Endodermal cell (in vitro differentiated cells): ENCODE results near the gene CUX1. TPM values are rescaled to one million over a fixed set of nuclear protein-coding genes. Genes with fewer than 3 reads are reported as not detected.

ENCODE experiments used
- DNase-seq: peaks from one replicate; pipeline ENCODE4 v3.0.0-alpha.2; 2017
- H3K27ac ChIP-seq: 2 replicates; pipeline ENCODE4 v1.5.1; 2013; ENCODE audit warnings: mild to moderate bottlenecking, low read depth, low read length, moderate library complexity
- H3K27me3 ChIP-seq: 2 replicates; pipeline ENCODE4 v1.6.1; 2013; ENCODE audit warnings: mild to moderate bottlenecking, low read length, moderate library complexity; ENCODE audit not compliant: insufficient read depth, control insufficient read depth, poor library complexity, severe bottlenecking
- H3K36me3 ChIP-seq: 2 replicates; pipeline ENCODE4 v1.7.0; 2013; ENCODE audit warnings: mild to moderate bottlenecking, low read length, moderate library complexity; ENCODE audit not compliant: control insufficient read depth, insufficient read depth
- H3K4me1 ChIP-seq: one replicate; pipeline ENCODE4 v1.7.0; 2013; ENCODE audit warnings: low read length; ENCODE audit not compliant: control insufficient read depth, insufficient read depth
- H3K4me3 ChIP-seq: 2 replicates; pipeline ENCODE4 v1.5.1; 2013; ENCODE audit warnings: mild to moderate bottlenecking, low read length, moderate library complexity
- H3K9ac ChIP-seq: 2 replicates; pipeline ENCODE4 v1.6.1; 2013; ENCODE audit warnings: mild to moderate bottlenecking, low read length, moderate library complexity; ENCODE audit not compliant: poor library complexity, severe bottlenecking; ENCODE audit errors: extremely low read depth
- H3K9me3 ChIP-seq: 2 replicates; pipeline ENCODE4 v1.6.1; 2013; ENCODE audit warnings: mild to moderate bottlenecking, low read length, moderate library complexity; ENCODE audit not compliant: control insufficient read depth
- H3K27ac Mint-ChIP-seq: 2 replicates; pipeline ENCODE4 v1.8.0; 2020; ENCODE audit warnings: mixed read lengths
- H3K27me3 Mint-ChIP-seq: 2 replicates; pipeline ENCODE4 v1.8.0; 2021; ENCODE audit warnings: mild to moderate bottlenecking, mixed read lengths; ENCODE audit not compliant: insufficient read depth
- H3K36me3 Mint-ChIP-seq: 2 replicates; pipeline ENCODE4 v1.8.0; 2020; ENCODE audit warnings: low read depth, mixed read lengths
- H3K4me1 Mint-ChIP-seq: 2 replicates; pipeline ENCODE4 v1.8.0; 2020; ENCODE audit warnings: mixed read lengths
- H3K4me3 Mint-ChIP-seq: 2 replicates; pipeline ENCODE4 v1.8.0; 2020; ENCODE audit warnings: mild to moderate bottlenecking, moderate library complexity, mixed read lengths
- H3K9me3 Mint-ChIP-seq: 2 replicates; pipeline ENCODE4 v1.8.0; 2020; ENCODE audit warnings: mild to moderate bottlenecking, mixed read lengths
- WGBS, 2 experiments: methylation state at CpG; one replicate each; pipeline versions ENCODE4 v1.1.5 to v1.1.7; 2013; ENCODE audit warnings: missing lambda C conversion rate in 2 of 2, mixed read lengths in 1 of 2; ENCODE audit not compliant: insufficient coverage in 1 of 2, insufficient read length in 1 of 2; 5-methylcytosine and 5-hydroxymethylcytosine counted together
- total RNA-seq, 2 donors: library from RNA; stranded (reverse); fragmentation: NEBNext Ultra II Directional in 1 of 2; extraction: Animal tissue kit (Norgen Biotek cat#: 25700) in 1 of 2; gene quantifications; 2 replicates in 1 of 2; 3 replicates in 1 of 2; pipeline ENCODE4 v1.2.1, GENCODE V29; 2021
- TF ChIP-seq, protein P1 (sequence below): fragments of 200-600 bp; sonication (generic); conservative IDR thresholded peaks from 2 replicates; pipeline ENCODE4 v1.5.0; 2021; ENCODE audit warnings: antibody characterized with exemption, mild to moderate bottlenecking

CUX1 gene
- total RNA-seq, 2 donors from 2014 or later = 85.1 to 108 TPM

DNA sequence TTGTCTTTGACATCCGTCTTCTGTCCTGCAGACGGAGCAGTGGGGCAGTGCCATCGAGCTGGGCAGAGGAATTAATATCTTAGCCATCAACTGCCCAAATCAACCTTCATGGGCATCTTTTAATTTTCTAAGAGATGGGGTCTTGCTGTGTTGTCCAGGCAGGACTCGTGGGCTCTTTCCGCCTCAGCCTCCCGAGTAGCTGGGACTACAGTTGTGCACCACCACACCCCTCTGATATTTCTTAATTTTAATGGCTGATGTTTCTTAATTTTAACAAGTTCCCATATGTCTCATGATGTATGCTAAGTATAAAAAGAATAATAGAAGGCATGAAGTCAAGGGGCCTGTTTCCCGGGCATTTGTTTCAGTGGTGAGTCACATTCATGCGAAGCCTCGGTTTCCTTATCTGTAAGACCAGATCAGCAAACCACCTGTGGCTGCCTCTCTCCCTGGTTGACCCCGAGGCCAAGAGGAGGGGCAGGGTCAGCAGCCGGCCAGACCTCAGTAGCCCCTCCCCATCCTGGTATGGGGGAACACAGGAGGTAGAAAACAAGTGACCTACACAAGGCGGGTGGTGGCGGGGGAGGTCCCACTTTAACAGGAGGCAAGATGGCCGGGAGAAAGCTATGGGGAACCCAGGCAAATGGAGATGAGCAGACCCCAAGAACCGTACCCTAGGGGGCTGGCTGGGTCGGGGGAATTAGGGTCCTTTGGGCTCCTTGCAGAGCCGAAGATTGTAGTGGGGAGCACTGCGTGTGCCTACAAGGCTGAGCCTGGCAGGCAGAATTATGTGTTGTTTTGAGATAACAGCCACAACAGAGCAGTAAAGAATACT lies 85.5 kb downstream of the CUX1 start:
- no peaks in the 10 kb centered on the region for H3K9me3 Mint-ChIP-seq
- peaks cover 2% of the 10 kb centered on the region for H3K4me1 ChIP-seq
- no peaks in the 10 kb centered on the region for H3K27me3 Mint-ChIP-seq
- H3K36me3 ChIP-seq = peaks cover 11% of the 10 kb centered on the region
- WGBS, 2 experiments = 89 to 93% methylated on average over 12 to 18 of the region's 18 CpGs
- no peak for DNase-seq
- H3K36me3 Mint-ChIP-seq = peaks cover 17% of the 10 kb centered on the region
- H3K9me3 ChIP-seq = no peaks in the 10 kb centered on the region
- peaks cover 21% of the 10 kb centered on the region for H3K4me1 Mint-ChIP-seq
- H3K27ac ChIP-seq = no peak overlapping the region
- peak overlapping the region; percentile 70 for H3K27ac Mint-ChIP-seq
- H3K9ac ChIP-seq = no peak overlapping the region
- no peaks in the 10 kb centered on the region for H3K27me3 ChIP-seq
- no peak overlapping the region for H3K4me3 Mint-ChIP-seq
- TF ChIP-seq, protein P1, sequence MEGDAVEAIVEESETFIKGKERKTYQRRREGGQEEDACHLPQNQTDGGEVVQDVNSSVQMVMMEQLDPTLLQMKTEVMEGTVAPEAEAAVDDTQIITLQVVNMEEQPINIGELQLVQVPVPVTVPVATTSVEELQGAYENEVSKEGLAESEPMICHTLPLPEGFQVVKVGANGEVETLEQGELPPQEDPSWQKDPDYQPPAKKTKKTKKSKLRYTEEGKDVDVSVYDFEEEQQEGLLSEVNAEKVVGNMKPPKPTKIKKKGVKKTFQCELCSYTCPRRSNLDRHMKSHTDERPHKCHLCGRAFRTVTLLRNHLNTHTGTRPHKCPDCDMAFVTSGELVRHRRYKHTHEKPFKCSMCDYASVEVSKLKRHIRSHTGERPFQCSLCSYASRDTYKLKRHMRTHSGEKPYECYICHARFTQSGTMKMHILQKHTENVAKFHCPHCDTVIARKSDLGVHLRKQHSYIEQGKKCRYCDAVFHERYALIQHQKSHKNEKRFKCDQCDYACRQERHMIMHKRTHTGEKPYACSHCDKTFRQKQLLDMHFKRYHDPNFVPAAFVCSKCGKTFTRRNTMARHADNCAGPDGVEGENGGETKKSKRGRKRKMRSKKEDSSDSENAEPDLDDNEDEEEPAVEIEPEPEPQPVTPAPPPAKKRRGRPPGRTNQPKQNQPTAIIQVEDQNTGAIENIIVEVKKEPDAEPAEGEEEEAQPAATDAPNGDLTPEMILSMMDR = no peak
- H3K4me3 ChIP-seq = no peak overlapping the region

DNA sequence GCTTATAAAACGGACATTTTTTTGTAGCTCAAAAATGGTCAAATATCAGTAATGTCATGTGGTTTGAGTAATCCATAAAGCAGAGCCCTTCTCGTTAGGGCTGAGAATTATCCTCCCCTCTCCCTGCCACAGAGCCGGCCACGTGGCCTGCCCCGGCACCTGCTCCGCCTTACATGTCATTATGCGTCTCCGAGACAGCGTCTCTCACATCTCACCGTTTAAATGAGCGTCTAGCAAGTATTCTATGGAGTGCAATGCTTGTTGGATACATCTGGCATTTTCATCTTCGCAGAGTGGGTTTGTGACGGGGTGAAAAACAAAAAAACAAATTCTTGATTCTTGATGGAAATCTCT lies 86.1 kb downstream of the CUX1 start:
- no peak for DNase-seq
- Mint-ChIP-seq H3K27ac (no peak overlapping the region), H3K36me3 (peaks cover 17% of the 10 kb centered on the region), H3K4me1 (peaks cover 17% of the 10 kb centered on the region), H3K9me3 (no peaks in the 10 kb centered on the region), H3K4me3 (no peak overlapping the region), H3K27me3 (no peaks in the 10 kb centered on the region)
- no peak overlapping the region for H3K9ac ChIP-seq
- no peak overlapping the region for H3K27ac ChIP-seq
- peaks cover 11% of the 10 kb centered on the region for H3K36me3 ChIP-seq
- H3K4me1 ChIP-seq = peaks cover 2% of the 10 kb centered on the region
- H3K27me3 ChIP-seq = no peaks in the 10 kb centered on the region
- TF ChIP-seq, protein P1 = no peak
- WGBS, 2 experiments = 92 to 93% methylated on average over 13 of the region's 13 CpGs
- no peaks in the 10 kb centered on the region for H3K9me3 ChIP-seq
- H3K4me3 ChIP-seq = no peak overlapping the region

DNA sequence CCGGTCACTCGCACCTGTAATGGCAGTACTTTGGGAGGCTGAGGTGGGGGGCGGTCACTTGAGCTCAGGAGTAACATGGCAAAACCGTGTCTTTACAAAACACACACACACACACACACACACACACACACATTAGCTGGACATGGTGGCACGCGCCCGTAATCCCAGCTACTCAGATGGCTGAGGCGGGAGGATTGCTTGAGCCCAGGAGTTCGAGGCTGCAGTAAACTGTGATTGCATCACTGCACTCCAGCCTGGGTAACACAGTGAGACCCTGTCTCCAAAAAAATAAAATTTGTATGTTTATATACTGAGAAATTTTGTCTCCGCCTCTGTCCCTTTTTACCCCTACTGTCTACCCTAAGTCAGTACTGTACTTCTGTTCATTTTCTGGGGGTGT lies 86.6 kb downstream of the CUX1 start:
- no peak overlapping the region for H3K9ac ChIP-seq
- WGBS, 2 experiments = 90 to 92% methylated on average over 2 to 10 of the region's 10 CpGs
- Mint-ChIP-seq H3K36me3 (peaks cover 17% of the 10 kb centered on the region), H3K9me3 (no peaks in the 10 kb centered on the region), H3K27me3 (no peaks in the 10 kb centered on the region), H3K4me3 (no peak overlapping the region), H3K27ac (no peak overlapping the region), H3K4me1 (peaks cover 17% of the 10 kb centered on the region)
- no peak overlapping the region for H3K4me3 ChIP-seq
- H3K36me3 ChIP-seq = peaks cover 11% of the 10 kb centered on the region
- H3K27ac ChIP-seq = no peak overlapping the region
- DNase-seq = no peak
- peaks cover 2% of the 10 kb centered on the region for H3K4me1 ChIP-seq
- no peaks in the 10 kb centered on the region for H3K27me3 ChIP-seq
- H3K9me3 ChIP-seq = no peaks in the 10 kb centered on the region
- TF ChIP-seq, protein P1 = no peak
